ENCODE data around the gene SOS2.
A peak's percentile ranks its signal among the peaks of the same experiment; 100 is the strongest.
"Not testable (repeated sequence)": the region's sequence is repeated elsewhere in the genome, so short reads cannot be mapped to it uniquely, and the experiment has no call there.

The SOS2 gene

DNA sequence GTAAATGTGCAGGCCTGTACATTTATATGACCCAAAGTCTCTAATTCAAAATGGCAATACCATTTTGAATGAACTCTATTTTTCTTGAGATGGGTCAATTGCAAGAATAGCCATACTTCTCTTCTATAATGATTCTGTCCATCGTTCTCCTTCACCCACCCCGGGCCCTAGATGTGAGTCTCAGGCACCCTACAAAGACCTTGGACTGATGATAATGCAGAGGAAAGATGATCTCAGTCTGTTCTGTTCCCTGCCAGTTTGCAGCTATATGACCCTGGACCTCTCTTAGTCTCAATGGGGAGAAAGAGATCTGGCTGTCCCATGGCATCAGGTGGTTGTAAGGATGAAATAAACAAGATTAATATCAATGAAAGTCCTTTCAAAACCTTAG lies 145.1 kb downstream of the SOS2 start:
- no peak for DNase-seq (ENCODE audit: low read depth in 2 of 2, low spot score in 1 of 2)

- DNase-seq (ENCODE audit: low read depth in 2 of 2, low spot score in 1 of 2), result no peak
Measured at GRCh38 chr14:50085570-50086320, 145.6 kb downstream of the SOS2 start.

DNA sequence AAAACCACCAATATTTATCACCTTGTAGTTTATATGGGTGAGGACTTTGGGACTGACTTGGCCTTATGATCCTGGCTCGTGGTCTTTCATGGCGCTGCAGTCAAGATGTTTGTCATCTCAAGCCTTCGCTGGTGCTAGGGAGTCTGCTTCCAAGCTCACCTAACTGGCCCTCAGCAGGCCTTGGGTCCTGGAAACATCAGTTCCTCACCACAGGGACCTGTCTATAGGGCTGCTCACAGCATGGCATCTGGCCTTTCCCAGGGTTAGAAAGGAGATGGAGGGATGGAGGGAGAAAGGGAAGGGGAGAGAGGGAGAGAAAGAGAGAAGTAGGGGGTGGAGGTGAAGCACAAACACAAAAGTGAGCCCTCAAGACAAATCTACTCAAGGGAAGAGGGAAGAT lies 146.7 kb downstream of the SOS2 start:
- no peak for DNase-seq (ENCODE audit: low read depth in 2 of 2, low spot score in 1 of 2)

GRCh38 chr14:50083467-50084337 lies 147.7 kb downstream of the SOS2 start:
- DNase-seq (ENCODE audit: low read depth in 2 of 2, low spot score in 1 of 2), result no peak

GRCh38 chr14:50082784-50083466 lies 148.5 kb downstream of the SOS2 start:
- DNase-seq (ENCODE audit: low read depth in 2 of 2, low spot score in 1 of 2), result peak; percentile 53 to 65

DNA sequence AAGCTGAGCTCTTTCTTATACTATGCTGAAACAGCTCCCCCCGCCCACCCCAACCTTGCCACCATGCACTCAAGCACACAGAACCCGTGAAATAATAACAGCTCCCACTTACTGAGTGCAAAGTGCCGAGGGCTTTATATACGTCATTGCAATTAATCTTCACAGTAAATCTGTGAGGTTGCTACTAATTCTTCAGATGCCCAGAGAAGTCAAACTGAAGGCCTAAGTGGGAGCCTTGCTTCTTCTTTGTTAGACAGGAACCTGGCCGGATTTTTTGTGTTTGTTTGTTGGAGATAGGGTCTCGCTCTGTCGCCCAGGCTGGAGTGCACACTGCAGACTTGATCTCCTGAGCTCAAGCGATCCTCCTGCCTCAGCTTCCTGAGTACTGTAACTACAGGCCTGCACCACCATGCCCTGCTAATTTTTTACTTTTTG lies 149.1 kb downstream of the SOS2 start:
- DNase-seq (ENCODE audit: low read depth in 2 of 2, low spot score in 1 of 2), result no peak

- not testable (repeated sequence) for DNase-seq (ENCODE audit: low read depth in 2 of 2, low spot score in 1 of 2)
Measured at GRCh38 chr14:50079103-50079502, 152.3 kb downstream of the SOS2 start.

GRCh38 chr14:50073663-50074062 lies 157.7 kb downstream of the SOS2 start:
- not testable (repeated sequence) for DNase-seq (ENCODE audit: low read depth in 2 of 2, low spot score in 1 of 2)

GRCh38 chr14:50072395-50072794 lies 159.0 kb downstream of the SOS2 start:
- DNase-seq (ENCODE audit: low read depth in 2 of 2, low spot score in 1 of 2), result no peak

GRCh38 chr14:50070840-50071548 lies 160.4 kb downstream of the SOS2 start:
- no peak for DNase-seq (ENCODE audit: low read depth in 2 of 2, low spot score in 1 of 2)

DNA sequence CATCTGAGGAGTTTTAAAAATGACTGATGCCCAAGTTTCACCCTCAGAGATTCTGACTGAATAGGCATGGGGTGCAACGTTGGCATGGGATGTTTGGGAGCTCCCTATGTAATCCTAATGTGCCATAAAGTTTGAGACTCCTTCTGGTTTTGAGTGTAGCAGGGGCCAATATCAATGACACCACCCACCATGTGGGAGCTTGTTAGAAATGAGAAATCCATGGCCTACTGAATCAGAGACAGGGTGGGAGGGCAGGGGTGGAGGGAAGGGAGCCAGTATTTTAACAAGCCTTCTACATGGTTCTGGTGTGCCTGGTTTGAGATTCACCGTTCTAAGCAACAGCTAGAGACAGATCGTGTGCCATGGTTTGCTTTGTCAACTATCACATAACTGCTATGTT lies 161.1 kb downstream of the SOS2 start:
- DNase-seq (ENCODE audit: low read depth in 2 of 2, low spot score in 1 of 2), result no peak

DNA sequence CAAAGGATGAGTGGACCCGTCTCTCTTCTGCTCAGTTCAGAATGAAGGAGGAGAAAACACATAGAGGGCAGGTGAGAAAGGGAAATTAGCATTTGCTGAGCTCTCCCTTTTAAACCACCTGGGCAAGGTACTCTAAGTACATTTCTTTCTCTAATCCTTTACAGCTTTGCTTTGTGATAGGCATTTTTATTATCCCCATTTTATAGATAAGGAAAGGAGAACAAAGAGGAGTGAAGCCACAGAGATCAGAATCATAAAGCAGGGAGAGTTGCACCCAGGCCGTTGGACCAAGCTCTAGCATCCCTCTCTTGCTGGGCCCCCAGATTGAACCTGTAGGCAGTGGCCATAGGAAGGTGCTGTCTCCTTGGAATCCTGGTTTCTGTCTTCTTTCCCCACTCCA lies 162.1 kb downstream of the SOS2 start:
- DNase-seq (ENCODE audit: low read depth in 2 of 2, low spot score in 1 of 2), result no peak

DNA sequence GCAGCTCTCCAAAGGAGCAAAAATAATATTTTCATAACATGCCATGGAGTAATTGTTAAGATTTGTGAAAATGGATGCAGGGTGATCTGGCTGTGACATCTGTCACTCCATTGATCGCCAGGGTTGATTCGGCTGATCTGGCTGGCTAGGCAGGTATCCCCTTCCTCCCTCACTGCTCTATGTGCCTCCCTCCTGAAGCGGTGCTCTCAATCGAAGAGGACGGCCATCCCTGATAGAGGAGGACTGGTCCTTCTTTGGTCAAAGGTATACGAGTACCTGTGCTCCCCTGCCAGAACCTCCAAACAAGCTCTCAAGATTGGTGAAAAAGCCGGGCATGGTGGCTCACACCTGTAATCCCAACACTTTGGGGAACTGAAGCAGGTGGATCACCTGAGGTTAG lies 162.9 kb downstream of the SOS2 start:
- no peak for DNase-seq (ENCODE audit: low read depth in 2 of 2, low spot score in 1 of 2)

DNA sequence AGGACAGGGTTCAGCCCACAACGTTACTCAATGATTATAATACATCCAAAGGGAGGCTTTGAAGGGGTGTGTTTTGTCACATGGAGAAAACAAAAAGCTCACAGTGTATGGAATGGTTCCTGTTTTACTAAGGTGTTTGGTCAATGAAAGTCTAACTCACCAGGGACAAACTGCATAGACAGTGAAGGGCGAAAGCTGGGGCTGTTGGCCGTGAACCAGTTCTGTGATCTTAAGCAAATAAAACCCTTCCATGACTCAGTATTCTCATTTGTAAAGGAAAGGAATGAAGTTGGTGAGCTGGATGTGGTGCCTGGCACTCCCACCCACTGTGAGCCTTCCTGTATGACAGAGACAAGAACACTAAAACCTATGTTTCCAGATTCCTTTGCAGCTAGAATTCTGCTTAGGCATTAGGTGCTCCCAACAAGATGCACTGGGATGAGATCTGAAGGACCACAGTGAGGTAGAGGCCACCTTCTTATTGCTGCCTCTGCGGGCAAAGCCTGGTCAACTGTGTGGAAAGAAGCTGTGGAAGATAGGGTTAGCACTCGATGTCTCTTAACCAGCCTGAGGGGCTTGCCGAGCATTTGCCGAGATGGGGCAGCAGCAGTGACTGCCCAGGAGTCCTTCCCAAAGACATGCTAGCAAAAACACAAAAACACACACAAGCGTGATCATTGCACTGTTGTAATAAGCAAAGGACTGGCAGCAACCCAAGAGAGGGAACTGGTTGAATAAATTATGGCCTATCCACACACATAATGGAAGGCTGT lies 163.5 kb downstream of the SOS2 start:
- no peak for DNase-seq (ENCODE audit: low read depth in 2 of 2, low spot score in 1 of 2)
